GM23248 (cell line): ENCODE results near the gene MT1A. TPM values are rescaled to one million over a fixed set of nuclear protein-coding genes. Genes with fewer than 3 reads are reported as not detected.

Experiments
- DNase-seq: peaks from one replicate; pipeline ENCODE4 v3.0.0-alpha.2; 2015
- H2AFZ ChIP-seq: fragments of 200-600 bp; sonication (generic); 2 replicates; pipeline ENCODE4 v1.6.1; 2016; ENCODE audit warnings: antibody characterized with exemption
- H3F3A ChIP-seq: fragments of 200-600 bp; sonication (generic); 2 replicates; pipeline ENCODE4 v1.6.1; 2016; ENCODE audit warnings: mild to moderate bottlenecking, antibody characterized with exemption, mixed run types; ENCODE audit not compliant: insufficient read depth
- H3K27ac ChIP-seq: fragments of 200-600 bp; sonication (generic); 2 replicates; pipeline ENCODE4 v1.5.1; 2016; ENCODE audit warnings: mild to moderate bottlenecking
- H3K27me3 ChIP-seq: fragments of 200-600 bp; sonication (generic); replicated peaks from 2 replicates; pipeline ENCODE4 v1.6.1; 2016; ENCODE audit warnings: mild to moderate bottlenecking; ENCODE audit not compliant: insufficient read depth
- H3K36me3 ChIP-seq: fragments of 200-600 bp; sonication (generic); 2 replicates; pipeline ENCODE4 v1.6.1; 2016; ENCODE audit warnings: low read depth, mild to moderate bottlenecking
- H3K4me1 ChIP-seq: fragments of 200-600 bp; sonication (generic); 2 replicates; pipeline ENCODE4 v1.6.1; 2016; ENCODE audit warnings: mild to moderate bottlenecking; ENCODE audit not compliant: insufficient read depth
- H3K4me2 ChIP-seq: fragments of 200-600 bp; sonication (generic); one replicate; pipeline ENCODE4 v1.6.1; 2016; ENCODE audit warnings: mild to moderate bottlenecking; ENCODE audit not compliant: unreplicated experiment
- H3K4me3 ChIP-seq: fragments of 200-600 bp; sonication (generic); 2 replicates; pipeline ENCODE4 v1.5.1; 2016; ENCODE audit warnings: mild to moderate bottlenecking
- H3K79me2 ChIP-seq: fragments of 200-600 bp; sonication (generic); 2 replicates; pipeline ENCODE4 v1.6.1; 2016; ENCODE audit warnings: mild to moderate bottlenecking; ENCODE audit not compliant: insufficient read depth
- H3K9ac ChIP-seq: fragments of 200-600 bp; sonication (generic); 2 replicates; pipeline ENCODE4 v1.6.1; 2016; ENCODE audit warnings: mild to moderate bottlenecking
- H3K9me2 ChIP-seq: fragments of 200-600 bp; sonication (generic); 2 replicates; pipeline ENCODE4 v1.6.1; 2016; ENCODE audit warnings: mixed run types, mild to moderate bottlenecking, moderate library complexity; ENCODE audit not compliant: insufficient read depth
- H3K9me3 ChIP-seq: fragments of 200-600 bp; sonication (generic); one replicate; pipeline ENCODE4 v1.6.1; 2017; ENCODE audit warnings: low read depth
- H4K20me1 ChIP-seq: fragments of 200-600 bp; sonication (generic); 2 replicates; pipeline ENCODE4 v1.6.0; 2016; ENCODE audit not compliant: insufficient read depth
- EZH2 ChIP-seq: fragments of 200-600 bp; sonication (generic); IDR thresholded peaks from 2 replicates; pipeline ENCODE4 v1.6.1; 2018; ENCODE audit warnings: antibody characterized with exemption, mild to moderate bottlenecking; ENCODE audit not compliant: insufficient read depth, poor library complexity, severe bottlenecking
- EZH2phosphoT487 ChIP-seq: fragments of 200-600 bp; sonication (generic); IDR thresholded peaks from 2 replicates; pipeline ENCODE4 v1.6.1; 2018; ENCODE audit warnings: antibody characterized with exemption, moderate library complexity, mild to moderate bottlenecking, low read depth; ENCODE audit not compliant: insufficient read depth
- WGBS, 2 experiments: methylation state at CpG; one replicate each; pipeline ENCODE4 v1.1.6; 2015 to 2017; ENCODE audit warnings: low lambda C conversion rate in 2 of 2, low coverage in 1 of 2; ENCODE audit errors: missing lambda C conversion rate in 2 of 2; 5-methylcytosine and 5-hydroxymethylcytosine counted together
- in situ Hi-C: fragments of 300-500 bp; cut with MboI; formaldehyde crosslinking; loops from 2 replicates; pipeline ENCODE4 v1.15.0; 2020
- polyA plus RNA-seq: library from polyadenylated mRNA; unstranded; fragments of >200 nt; fragmentation: Nextera tagmentation; extraction: Ambion mirVana; gene quantifications from 2 replicates; pipeline ENCODE4 v1.2.1, GENCODE V29; 2016
- total RNA-seq: library from RNA; depleted of rRNA; stranded (reverse); fragments of >200 nt; shearing (Covaris generic); gene quantifications from 2 replicates; pipeline ENCODE4 v1.2.3, GENCODE V29; 2014

The MT1A gene
- total and polyA plus RNA-seq, 2 experiments from 2014 or later: 2.3 TPM; not detected in 1

DNA sequence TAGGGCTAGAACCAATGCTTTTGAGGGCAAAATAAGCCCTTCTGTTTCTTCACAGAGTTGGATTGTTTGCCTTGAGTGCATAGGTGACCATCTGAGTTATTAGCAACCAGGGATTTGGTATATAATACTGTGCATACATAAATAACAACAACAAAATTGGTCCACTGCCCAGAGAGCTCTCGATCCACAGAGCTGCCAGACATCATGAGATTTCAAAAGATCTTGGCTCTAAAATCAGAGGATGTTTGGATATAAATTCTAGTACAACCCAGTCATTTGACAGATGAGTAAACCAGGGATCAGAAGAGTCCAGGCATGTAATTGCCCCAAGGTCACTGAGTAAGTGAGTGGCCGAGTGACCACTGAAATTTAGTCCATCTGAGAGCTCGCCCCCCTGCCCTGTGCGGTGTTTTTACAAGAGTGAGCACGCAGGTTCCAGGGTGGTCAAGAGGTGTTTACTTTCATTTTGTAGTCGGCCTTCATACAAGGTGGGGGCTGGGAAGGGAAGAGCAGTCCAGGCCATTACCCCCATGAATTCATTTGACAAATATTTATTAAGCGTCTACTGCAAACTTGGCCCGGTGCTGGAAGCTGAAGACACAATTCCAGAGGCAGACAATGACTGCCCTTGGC lies 31.9 kb upstream of the MT1A start:
- H3K4me1 ChIP-seq: peaks cover 41% of the 10 kb centered on the region

DNA sequence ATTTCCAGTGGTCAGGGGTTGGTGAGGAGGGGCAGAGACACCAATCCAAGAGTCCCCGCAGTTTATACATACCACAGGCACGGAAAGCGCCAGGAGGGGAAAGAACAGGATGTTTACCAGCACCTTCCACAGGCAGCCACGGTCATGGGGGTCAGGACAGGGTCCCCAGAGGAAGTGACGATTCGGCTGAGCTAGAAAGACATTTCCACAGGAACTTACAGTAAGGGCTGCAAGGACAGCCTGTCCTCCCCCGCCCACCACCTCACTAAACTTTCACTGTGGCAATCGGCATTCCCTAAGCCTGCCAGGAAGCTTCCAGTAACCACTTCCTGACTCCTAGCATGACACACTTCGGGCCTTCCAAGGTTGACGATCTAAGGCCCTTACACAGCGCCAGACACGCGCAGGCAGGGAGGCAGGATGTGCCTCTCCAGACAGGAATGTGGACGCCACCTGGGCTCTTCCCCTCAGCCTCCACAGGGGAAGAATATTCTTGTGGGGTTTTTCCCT lies 31.3 kb upstream of the MT1A start:
- Histone ChIP-seq H3K79me2 (peaks cover 12% of the 10 kb centered on the region; the same call in 1 of the 2 replicates), H3K9ac (peak overlapping the region; percentile 96), H3K27me3 (no peaks in the 10 kb centered on the region), H3K36me3 (no peaks in the 10 kb centered on the region), H3K4me3 (peak overlapping the region; percentile 95), H3K4me2 (peak overlapping the region; percentile 86), H3F3A (peaks cover 62% of the 10 kb centered on the region), H3K9me3 (no peaks in the 10 kb centered on the region), H2AFZ (0 out of 2 replicates have a peak overlapping the region, but pooled peaks have one; percentile 51), H3K4me1 (peaks cover 47% of the 10 kb centered on the region), H4K20me1 (no peaks in the 10 kb centered on the region), H3K9me2 (no peaks in the 10 kb centered on the region), H3K27ac (peak overlapping the region; percentile 100)
- DNase-seq: peak; percentile 98
- TF ChIP-seq EZH2 (no peak), EZH2phosphoT487 (no peak)
- in situ Hi-C loops: no loop called here
- 0 to 1% methylated on average over 14 of the region's 14 CpGs for WGBS, 2 experiments

More for the DNA sequence above, 31.9 kb upstream of the MT1A start:
- Histone ChIP-seq H3K27me3 (no peaks in the 10 kb centered on the region), H3K36me3 (no peaks in the 10 kb centered on the region), H3K9me3 (no peaks in the 10 kb centered on the region), H3K4me2 (peak overlapping the region; percentile 86), H3K79me2 (peaks cover 12% of the 10 kb centered on the region; the same call in 1 of the 2 replicates), H3F3A (peaks cover 59% of the 10 kb centered on the region), H3K4me3 (peak overlapping the region; percentile 95), H3K9me2 (no peaks in the 10 kb centered on the region), H4K20me1 (no peaks in the 10 kb centered on the region), H3K27ac (peak overlapping the region; percentile 100), H3K9ac (peak overlapping the region; percentile 96), H2AFZ (0 out of 2 replicates have a peak overlapping the region, but pooled peaks have one; percentile 16)
- in situ Hi-C loops: no loop called here
- TF ChIP-seq EZH2: no peak
- no peak for TF ChIP-seq EZH2phosphoT487
- peak; percentile 88 for DNase-seq
- WGBS, 2 experiments: 1% methylated on average over 8 of the region's 8 CpGs

DNA sequence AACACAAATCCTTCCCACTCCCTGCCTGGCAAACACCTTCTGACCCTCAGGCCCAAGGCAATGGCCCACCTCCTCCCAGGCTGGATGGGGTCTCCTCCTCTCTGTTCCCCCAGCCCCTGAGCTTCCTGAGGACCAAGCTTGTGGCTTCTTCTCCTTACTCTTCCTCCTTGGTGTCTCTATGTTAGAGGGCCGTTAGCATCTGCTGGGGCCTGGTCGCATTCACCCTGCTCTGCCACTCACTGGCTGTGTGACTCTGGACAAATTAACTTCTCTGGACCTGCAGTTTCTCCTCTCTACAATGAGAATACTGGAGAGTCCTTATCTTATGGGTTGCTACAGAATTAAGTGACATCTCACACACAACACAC lies 30.8 kb upstream of the MT1A start:
- 0 to 3% methylated on average over 2 of the region's 2 CpGs for WGBS, 2 experiments
- Histone ChIP-seq H3K4me3 (peak overlapping the region; percentile 95), H2AFZ (peak overlapping the region; percentile 51; the same call in 1 of the 2 replicates), H3K79me2 (peaks cover 12% of the 10 kb centered on the region; the same call in 1 of the 2 replicates), H4K20me1 (no peaks in the 10 kb centered on the region), H3K4me1 (peaks cover 52% of the 10 kb centered on the region), H3F3A (peaks cover 67% of the 10 kb centered on the region), H3K9ac (peak overlapping the region; percentile 96), H3K36me3 (no peaks in the 10 kb centered on the region), H3K9me3 (no peaks in the 10 kb centered on the region), H3K27ac (peak overlapping the region; percentile 100), H3K9me2 (no peaks in the 10 kb centered on the region), H3K4me2 (peak overlapping the region; percentile 72), H3K27me3 (no peaks in the 10 kb centered on the region)
- TF ChIP-seq EZH2: no peak
- no peak for TF ChIP-seq EZH2phosphoT487
- no peak for DNase-seq
- in situ Hi-C loops: no loop called here

DNA sequence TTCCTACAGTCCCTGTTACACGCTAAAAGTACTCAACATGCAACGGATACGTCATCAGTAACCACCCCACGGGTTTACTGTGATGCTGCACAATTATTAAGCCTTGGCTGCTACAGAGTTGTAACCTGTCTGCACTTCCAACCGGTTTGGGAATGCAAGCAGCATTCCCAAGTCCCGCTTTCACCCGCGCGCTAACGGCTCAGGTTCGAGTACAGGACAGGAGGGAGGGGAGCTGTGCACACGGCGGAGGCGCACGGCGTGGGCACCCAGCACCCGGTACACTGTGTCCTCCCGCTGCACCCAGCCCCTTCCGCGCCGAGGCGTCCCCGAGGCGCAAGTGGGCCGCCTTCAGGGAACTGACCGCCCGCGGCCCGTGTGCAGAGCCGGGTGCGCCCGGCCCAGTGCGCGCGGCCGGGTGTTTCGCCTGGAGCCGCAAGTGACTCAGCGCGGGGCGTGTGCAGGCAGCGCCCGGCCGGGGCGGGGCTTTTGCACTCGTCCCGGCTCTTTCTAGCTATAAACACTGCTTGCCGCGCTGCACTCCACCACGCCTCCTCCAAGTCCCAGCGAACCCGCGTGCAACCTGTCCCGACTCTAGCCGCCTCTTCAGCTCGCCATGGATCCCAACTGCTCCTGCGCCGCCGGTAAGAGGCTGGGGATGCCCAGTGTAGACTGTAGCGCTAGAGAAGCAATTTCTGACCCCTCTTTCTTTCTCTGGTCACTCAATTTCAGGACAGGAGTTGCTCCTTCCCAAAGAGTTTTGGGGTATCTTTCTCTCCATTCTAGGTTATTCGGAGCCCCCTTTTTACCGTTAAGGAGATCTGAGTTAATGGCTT lies 30.2 kb upstream of the MT1A start, which contains the start of gene MT2A:
MT2A (plus strand) TSS at position 542 of the 833 bp plus-strand sequence; CDS start at position 614, 72 bp downstream.
- WGBS, 2 experiments: 1% methylated on average over 52 to 61 of the region's 62 CpGs
- in situ Hi-C loops: no loop called here
- H3K4me1 ChIP-seq: peaks cover 58% of the 10 kb centered on the region

More for the DNA sequence above, 30.2 kb upstream of the MT1A start, which contains the start of gene MT2A:
- H3K79me2 ChIP-seq: peaks cover 12% of the 10 kb centered on the region; the same call in 1 of the 2 replicates
- peak within 1 kb of the TSS; percentile 92 for H3K4me2 ChIP-seq
- peak within 1 kb of the TSS; percentile 100 for H3K27ac ChIP-seq
- no peaks in the 10 kb centered on the region for H4K20me1 ChIP-seq
- H3K9me2 ChIP-seq: no peaks in the 10 kb centered on the region
- H3K9me3 ChIP-seq: no peaks in the 10 kb centered on the region
- H3K27me3 ChIP-seq: no peaks in the 10 kb centered on the region
- no peaks in the 10 kb centered on the region for H3K36me3 ChIP-seq
- peak within 1 kb of the TSS; percentile 51; the same call in 1 of the 2 replicates for H2AFZ ChIP-seq
- TF ChIP-seq EZH2: no peak
- TF ChIP-seq EZH2phosphoT487: no peak
- H3F3A ChIP-seq: peaks cover 70% of the 10 kb centered on the region
- peak within 1 kb of the TSS; percentile 96 for H3K9ac ChIP-seq
- peak; percentile 100 for DNase-seq
- peak within 1 kb of the TSS; percentile 95 for H3K4me3 ChIP-seq
